A549 (cell line): ENCODE data around the gene SYT10.

Source experiments
- EHMT2 ChIP-seq: fragments of 200-600 bp; sonication (generic); IDR thresholded peaks from 2 replicates; pipeline ENCODE4 v1.6.1; 2016; ENCODE audit warnings: antibody characterized with exemption, low read depth, mild to moderate bottlenecking, moderate library complexity
- EP300 ChIP-seq, 2 experiments: fragments of >200 bp; sonication (Bioruptor Twin); formaldehyde crosslinking; IDR thresholded peaks; 2 replicates in 1 of 2; 3 replicates in 1 of 2; pipeline ENCODE4 v1.6.1; 2016 to 2017
- HDAC2 ChIP-seq: fragments of 200-600 bp; sonication (generic); IDR thresholded peaks from 2 replicates; pipeline ENCODE4 v1.6.1; 2016
- HMGXB4 ChIP-seq: fragments of 250-450 bp; sonication (Bioruptor Pico); IDR thresholded peaks from 2 replicates; pipeline ENCODE4 v1.5.0; 2021; ENCODE audit warnings: mild to moderate bottlenecking, moderate library complexity, borderline replicate concordance
- POLR2A ChIP-seq: IDR thresholded peaks from 2 replicates; pipeline ENCODE4 v1.6.1; 2012; ENCODE audit warnings: mild to moderate bottlenecking, low read length
- REST ChIP-seq: fragments of 200-600 bp; sonication (generic); IDR thresholded peaks from 2 replicates; pipeline ENCODE4 v1.6.1; 2016; ENCODE audit warnings: antibody characterized with exemption, mild to moderate bottlenecking, moderate library complexity
- SREBF2 ChIP-seq: fragments of 450-650 bp; IDR thresholded peaks from 2 replicates; pipeline ENCODE4 v1.6.1; 2014; ENCODE audit warnings: mild to moderate bottlenecking, moderate library complexity
- ZFP36 ChIP-seq: fragments of 450-650 bp; IDR thresholded peaks from 2 replicates; pipeline ENCODE4 v1.6.1; 2014; ENCODE audit warnings: borderline replicate concordance; ENCODE audit not compliant: partially characterized antibody
- TF ChIP-seq, protein P1 (sequence below): fragments of >200 bp; sonication (Bioruptor Twin); formaldehyde crosslinking; IDR thresholded peaks from 3 replicates; pipeline ENCODE4 v1.5.1; 2016

GRCh38 chr12:33431648-33432047, 8.0 kb downstream of the SYT10 start:
- no peak for TF ChIP-seq EHMT2
- TF ChIP-seq, protein P1, sequence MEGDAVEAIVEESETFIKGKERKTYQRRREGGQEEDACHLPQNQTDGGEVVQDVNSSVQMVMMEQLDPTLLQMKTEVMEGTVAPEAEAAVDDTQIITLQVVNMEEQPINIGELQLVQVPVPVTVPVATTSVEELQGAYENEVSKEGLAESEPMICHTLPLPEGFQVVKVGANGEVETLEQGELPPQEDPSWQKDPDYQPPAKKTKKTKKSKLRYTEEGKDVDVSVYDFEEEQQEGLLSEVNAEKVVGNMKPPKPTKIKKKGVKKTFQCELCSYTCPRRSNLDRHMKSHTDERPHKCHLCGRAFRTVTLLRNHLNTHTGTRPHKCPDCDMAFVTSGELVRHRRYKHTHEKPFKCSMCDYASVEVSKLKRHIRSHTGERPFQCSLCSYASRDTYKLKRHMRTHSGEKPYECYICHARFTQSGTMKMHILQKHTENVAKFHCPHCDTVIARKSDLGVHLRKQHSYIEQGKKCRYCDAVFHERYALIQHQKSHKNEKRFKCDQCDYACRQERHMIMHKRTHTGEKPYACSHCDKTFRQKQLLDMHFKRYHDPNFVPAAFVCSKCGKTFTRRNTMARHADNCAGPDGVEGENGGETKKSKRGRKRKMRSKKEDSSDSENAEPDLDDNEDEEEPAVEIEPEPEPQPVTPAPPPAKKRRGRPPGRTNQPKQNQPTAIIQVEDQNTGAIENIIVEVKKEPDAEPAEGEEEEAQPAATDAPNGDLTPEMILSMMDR = no peak
- no peak for TF ChIP-seq ZFP36
- TF ChIP-seq REST = no peak
- TF ChIP-seq EP300 (IDR thresholded peaks at IDR 0.05) = no peak
- no peak for TF ChIP-seq POLR2A
- no peak for TF ChIP-seq HMGXB4 (CRISPR knock-in tag)
- no peak for TF ChIP-seq SREBF2
- no peak for TF ChIP-seq HDAC2
